ENCODE data around the gene POLN.
"Not testable (repeated sequence)": the region's sequence is repeated elsewhere in the genome, so short reads cannot be mapped to it uniquely, and the experiment has no call there.

- TF ChIP-seq CTCF (optimal IDR thresholded peaks at IDR 0.05 in 1 of 3, IDR thresholded peaks at IDR 0.05 in 1 of 3, conservative IDR thresholded peaks at IDR 0.05 in 1 of 3; ENCODE audit: extremely low read depth in 1 of 3, insufficient read depth in 2 of 3, low read length in 3 of 3); EZH2 (IDR thresholded peaks at IDR 0.05; ENCODE audit: low read length): not testable (repeated sequence)
Measured at GRCh38 chr4:2027120-2027519, 214.8 kb downstream of the POLN start.

All from keratinocyte (primary cell).